Hepatocyte (in vitro differentiated cells): ENCODE data around the gene ATAD1. TPM values are rescaled to one million over a fixed set of nuclear protein-coding genes. Genes with fewer than 3 reads are reported as not detected.

ENCODE experiments used
- DNase-seq: peaks from one replicate; pipeline ENCODE4 v3.0.0-alpha.2; 2016; ENCODE audit warnings: low spot score
- H2AFZ ChIP-seq: fragments of 200-600 bp; sonication (generic); 2 replicates; pipeline ENCODE4 v1.6.0; 2016; ENCODE audit warnings: antibody characterized with exemption, mild to moderate bottlenecking
- H3K27ac ChIP-seq: fragments of 200-600 bp; sonication (generic); 2 replicates; pipeline ENCODE4 v1.5.1; 2016; ENCODE audit warnings: mild to moderate bottlenecking
- H3K27me3 ChIP-seq: fragments of 200-600 bp; sonication (generic); 2 replicates; pipeline ENCODE4 v1.6.1; 2016
- H3K36me3 ChIP-seq: fragments of 200-600 bp; sonication (generic); replicated peaks from 2 replicates; pipeline ENCODE4 v1.5.1; 2016; ENCODE audit warnings: low read depth; ENCODE audit not compliant: insufficient read depth
- H3K4me1 ChIP-seq: fragments of 200-600 bp; sonication (generic); 2 replicates; pipeline ENCODE4 v1.5.1; 2016; ENCODE audit warnings: mild to moderate bottlenecking, moderate library complexity; ENCODE audit not compliant: insufficient read depth
- H3K4me2 ChIP-seq: fragments of 200-600 bp; sonication (generic); 2 replicates; pipeline ENCODE4 v1.6.0; 2016
- H3K4me3 ChIP-seq: fragments of 200-600 bp; sonication (generic); 2 replicates; pipeline ENCODE4 v1.5.1; 2016; ENCODE audit warnings: mild to moderate bottlenecking
- H3K79me2 ChIP-seq: fragments of 200-600 bp; sonication (generic); 2 replicates; pipeline ENCODE4 v1.6.0; 2017; ENCODE audit warnings: mild to moderate bottlenecking
- H3K9me2 ChIP-seq: fragments of 200-600 bp; sonication (generic); replicated peaks from 2 replicates; pipeline ENCODE4 v1.6.0; 2017; ENCODE audit warnings: mild to moderate bottlenecking; ENCODE audit not compliant: insufficient read depth
- H3K9me3 ChIP-seq: fragments of 200-600 bp; sonication (generic); 2 replicates; pipeline ENCODE4 v1.5.1; 2016; ENCODE audit warnings: low read depth, mild to moderate bottlenecking
- H4K20me1 ChIP-seq: fragments of 200-600 bp; sonication (generic); 2 replicates; pipeline ENCODE4 v1.6.0; 2016; ENCODE audit warnings: mild to moderate bottlenecking; ENCODE audit not compliant: insufficient read depth, poor library complexity, severe bottlenecking
- CTCF ChIP-seq: fragments of 200-600 bp; sonication (generic); IDR thresholded peaks from 2 replicates; pipeline ENCODE4 v1.5.1; 2016; ENCODE audit warnings: antibody characterized with exemption, mild to moderate bottlenecking; ENCODE audit not compliant: poor library complexity
- EZH2 ChIP-seq: fragments of 200-600 bp; sonication (generic); IDR thresholded peaks from 2 replicates; pipeline ENCODE4 v1.6.1; 2016; ENCODE audit warnings: antibody characterized with exemption, mild to moderate bottlenecking, borderline replicate concordance
- EZH2phosphoT487 ChIP-seq: fragments of 200-600 bp; sonication (generic); IDR thresholded peaks from one replicate; pipeline ENCODE4 v1.6.1; 2018; ENCODE audit warnings: antibody characterized with exemption, mild to moderate bottlenecking, low read depth, moderate library complexity; ENCODE audit not compliant: unreplicated experiment, severe bottlenecking
- WGBS: methylation state at CpG from one replicate; pipeline ENCODE4 v1.1.6; 2016; ENCODE audit warnings: low lambda C conversion rate; ENCODE audit errors: missing lambda C conversion rate; 5-methylcytosine and 5-hydroxymethylcytosine counted together
- polyA plus RNA-seq: library from polyadenylated mRNA; unstranded; fragments of >200 nt; fragmentation: Nextera tagmentation; extraction: Ambion mirVana; gene quantifications from 2 replicates; pipeline ENCODE4 v1.2.1, GENCODE V29; 2016
- total RNA-seq: library from RNA; depleted of rRNA; stranded (reverse); fragments of >200 nt; gene quantifications from 2 replicates; pipeline ENCODE4 v1.2.3, GENCODE V29; 2014

Gene ATAD1
- total and polyA plus RNA-seq, 2 experiments from 2014 or later: 33.4 to 50.7 TPM

DNA sequence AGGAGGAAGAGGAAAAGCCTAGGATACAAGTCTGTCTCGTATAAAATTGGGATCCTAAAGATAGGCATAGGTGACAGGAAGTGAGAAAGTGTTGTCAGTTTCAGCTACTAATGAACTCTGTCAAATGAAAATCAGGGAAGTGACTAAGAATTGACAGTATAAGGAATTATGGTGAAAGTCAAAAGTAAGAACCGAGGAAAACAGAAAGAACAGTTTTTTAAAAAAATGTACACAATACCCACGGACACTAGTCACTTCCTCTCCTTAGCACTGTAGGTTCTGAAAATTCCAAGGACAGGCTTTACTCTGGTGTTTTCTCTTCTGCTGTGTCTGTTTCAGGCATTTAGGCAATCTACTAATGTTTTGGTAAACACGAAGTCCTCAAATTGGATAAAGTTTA, 42.3 kb downstream of the ATAD1 start:
- no peaks in the 10 kb centered on the region for H3K27me3 ChIP-seq
- WGBS: 90% methylated on average over 4 of the region's 4 CpGs
- DNase-seq: no peak
- peaks cover 3% of the 10 kb centered on the region for H3K79me2 ChIP-seq
- no peaks in the 10 kb centered on the region for H3K4me1 ChIP-seq
- no peak overlapping the region for H3K4me2 ChIP-seq
- TF ChIP-seq CTCF (no peak), EZH2 (no peak), EZH2phosphoT487 (no peak)
- no peaks in the 10 kb centered on the region for H3K9me3 ChIP-seq
- no peaks in the 10 kb centered on the region for H3K36me3 ChIP-seq
- no peaks in the 10 kb centered on the region for H3K9me2 ChIP-seq
- peaks cover 3% of the 10 kb centered on the region for H4K20me1 ChIP-seq
- H2AFZ ChIP-seq: no peak overlapping the region
- H3K27ac ChIP-seq: no peak overlapping the region
- no peak overlapping the region for H3K4me3 ChIP-seq

- H3K36me3 ChIP-seq: no peaks in the 10 kb centered on the region
- DNase-seq: peak; percentile 21
- H2AFZ ChIP-seq: no peak overlapping the region
- H3K4me3 ChIP-seq: no peak overlapping the region
- 94% methylated on average over 2 of the region's 2 CpGs for WGBS
- H3K4me1 ChIP-seq: no peaks in the 10 kb centered on the region
- H3K79me2 ChIP-seq: no peaks in the 10 kb centered on the region
- no peaks in the 10 kb centered on the region for H4K20me1 ChIP-seq
- H3K9me3 ChIP-seq: no peaks in the 10 kb centered on the region
- H3K27me3 ChIP-seq: no peaks in the 10 kb centered on the region
- TF ChIP-seq CTCF (peak; percentile 64), EZH2phosphoT487 (no peak), EZH2 (no peak)
- H3K4me2 ChIP-seq: no peak overlapping the region
- H3K9me2 ChIP-seq: no peaks in the 10 kb centered on the region
- no peak overlapping the region for H3K27ac ChIP-seq
These were observed 46.0 kb downstream of the ATAD1 start for GRCh38 chr10:87771871-87772500.

GRCh38 chr10:87767253-87767652, 50.8 kb downstream of the ATAD1 start:
- Histone ChIP-seq H3K4me2 (no peak overlapping the region), H3K36me3 (no peaks in the 10 kb centered on the region), H3K79me2 (no peaks in the 10 kb centered on the region), H3K4me3 (no peak overlapping the region), H3K9me2 (no peaks in the 10 kb centered on the region), H3K27ac (no peak overlapping the region), H3K9me3 (no peaks in the 10 kb centered on the region), H4K20me1 (no peaks in the 10 kb centered on the region), H3K27me3 (no peaks in the 10 kb centered on the region), H3K4me1 (no peaks in the 10 kb centered on the region), H2AFZ (no peak overlapping the region)
- no peak for DNase-seq
- WGBS: 96% methylated on average over 5 of the region's 5 CpGs
- TF ChIP-seq EZH2 (no peak), EZH2phosphoT487 (no peak), CTCF (no peak)
